HL-60 (cell line): ENCODE results near the gene ZNF865.

Experiments
- DNase-seq, 2 experiments: peaks; one replicate each; pipeline ENCODE4 v3.0.0-alpha.2; 2010 to 2020; ENCODE audit warnings: low read depth in 1 of 2, low spot score in 1 of 2
- H3K27ac ChIP-seq: fragments of 250-450 bp; sonication (Bioruptor Pico); replicated peaks from 2 replicates; pipeline ENCODE4 v1.5.1; 2020; ENCODE audit warnings: mild to moderate bottlenecking, moderate library complexity
- H3K27me3 ChIP-seq: fragments of 250-450 bp; sonication (Bioruptor Pico); 2 replicates; pipeline ENCODE4 v1.5.1; 2021; ENCODE audit warnings: mild to moderate bottlenecking, moderate library complexity; ENCODE audit not compliant: insufficient read depth, poor library complexity, severe bottlenecking
- H3K4me3 ChIP-seq: replicated peaks from 2 replicates; pipeline ENCODE4 v1.5.1; 2011; ENCODE audit warnings: mild to moderate bottlenecking, control low read depth, low read length; ENCODE audit not compliant: insufficient read depth
- GABPA ChIP-seq: IDR thresholded peaks from 2 replicates; pipeline ENCODE4 v1.6.1; 2012; ENCODE audit warnings: low read depth
- POLR2AphosphoS5 ChIP-seq: IDR thresholded peaks from 2 replicates; pipeline ENCODE4 v1.6.1; 2012; ENCODE audit warnings: low read depth
- SPI1 ChIP-seq: IDR thresholded peaks from 2 replicates; pipeline ENCODE4 v1.6.1; 2012; ENCODE audit warnings: low read depth, mild to moderate bottlenecking, borderline replicate concordance
- TF ChIP-seq, protein P1 (sequence below): IDR thresholded peaks from one replicate; pipeline ENCODE4 v1.5.1; 2011; ENCODE audit warnings: low read length, control low read depth, inconsistent platforms; ENCODE audit not compliant: insufficient read depth
- TF ChIP-seq, protein P2 (sequence below): IDR thresholded peaks from 2 replicates; pipeline ENCODE4 v1.6.1; 2012; ENCODE audit warnings: low read depth; ENCODE audit not compliant: insufficient replicate concordance

Gene ZNF865

DNA sequence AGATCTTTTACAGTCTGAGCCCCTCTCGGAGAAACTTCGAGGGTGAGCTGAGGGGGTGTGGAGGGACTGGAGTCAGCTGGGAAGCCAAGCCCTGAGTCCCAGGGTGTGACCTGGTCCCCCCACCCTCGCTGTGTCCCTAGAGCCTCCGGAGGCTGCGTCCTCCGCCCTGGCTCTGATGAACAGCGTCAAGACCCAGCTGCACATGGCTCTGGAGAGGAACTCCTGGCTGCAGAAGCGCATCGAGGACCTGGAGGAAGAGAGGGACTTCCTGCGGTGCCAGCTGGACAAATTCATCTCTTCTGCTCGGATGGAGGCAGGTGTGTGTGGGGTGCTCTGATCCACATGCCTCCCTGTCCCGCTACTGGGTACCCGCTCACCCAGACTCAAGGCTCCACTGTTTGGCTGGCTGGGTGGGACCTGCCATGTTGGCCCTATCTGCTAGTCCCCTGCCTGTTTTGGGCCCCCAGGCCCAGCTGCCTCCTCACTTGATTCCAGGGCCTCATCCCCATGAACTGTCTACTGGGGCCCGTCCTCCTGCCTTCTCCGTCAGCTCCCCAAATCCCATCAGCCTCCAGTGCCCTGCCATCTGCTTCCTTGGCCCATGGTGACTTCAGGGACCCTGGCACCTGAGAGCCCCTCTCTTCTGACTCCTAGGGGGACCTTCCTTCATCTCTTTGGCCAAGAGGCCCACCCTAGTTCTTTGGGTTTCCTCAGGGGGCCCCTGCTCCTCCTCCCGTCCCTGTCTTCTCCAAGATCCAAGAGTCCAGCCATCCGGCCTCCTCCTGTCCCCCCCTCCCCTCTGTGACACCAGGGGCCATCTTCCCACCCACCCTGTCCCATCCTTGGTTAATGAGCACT is 44.0 kb downstream of the ZNF865 start:
- no peak overlapping the region for H3K4me3 ChIP-seq
- no peak overlapping the region for H3K27ac ChIP-seq
- DNase-seq = no peak
- no peaks in the 10 kb centered on the region for H3K27me3 ChIP-seq
- TF ChIP-seq, protein P1, sequence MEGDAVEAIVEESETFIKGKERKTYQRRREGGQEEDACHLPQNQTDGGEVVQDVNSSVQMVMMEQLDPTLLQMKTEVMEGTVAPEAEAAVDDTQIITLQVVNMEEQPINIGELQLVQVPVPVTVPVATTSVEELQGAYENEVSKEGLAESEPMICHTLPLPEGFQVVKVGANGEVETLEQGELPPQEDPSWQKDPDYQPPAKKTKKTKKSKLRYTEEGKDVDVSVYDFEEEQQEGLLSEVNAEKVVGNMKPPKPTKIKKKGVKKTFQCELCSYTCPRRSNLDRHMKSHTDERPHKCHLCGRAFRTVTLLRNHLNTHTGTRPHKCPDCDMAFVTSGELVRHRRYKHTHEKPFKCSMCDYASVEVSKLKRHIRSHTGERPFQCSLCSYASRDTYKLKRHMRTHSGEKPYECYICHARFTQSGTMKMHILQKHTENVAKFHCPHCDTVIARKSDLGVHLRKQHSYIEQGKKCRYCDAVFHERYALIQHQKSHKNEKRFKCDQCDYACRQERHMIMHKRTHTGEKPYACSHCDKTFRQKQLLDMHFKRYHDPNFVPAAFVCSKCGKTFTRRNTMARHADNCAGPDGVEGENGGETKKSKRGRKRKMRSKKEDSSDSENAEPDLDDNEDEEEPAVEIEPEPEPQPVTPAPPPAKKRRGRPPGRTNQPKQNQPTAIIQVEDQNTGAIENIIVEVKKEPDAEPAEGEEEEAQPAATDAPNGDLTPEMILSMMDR = no peak
- TF ChIP-seq SPI1 = no peak
- TF ChIP-seq POLR2AphosphoS5 = no peak
- TF ChIP-seq GABPA = no peak
- TF ChIP-seq, protein P2, sequence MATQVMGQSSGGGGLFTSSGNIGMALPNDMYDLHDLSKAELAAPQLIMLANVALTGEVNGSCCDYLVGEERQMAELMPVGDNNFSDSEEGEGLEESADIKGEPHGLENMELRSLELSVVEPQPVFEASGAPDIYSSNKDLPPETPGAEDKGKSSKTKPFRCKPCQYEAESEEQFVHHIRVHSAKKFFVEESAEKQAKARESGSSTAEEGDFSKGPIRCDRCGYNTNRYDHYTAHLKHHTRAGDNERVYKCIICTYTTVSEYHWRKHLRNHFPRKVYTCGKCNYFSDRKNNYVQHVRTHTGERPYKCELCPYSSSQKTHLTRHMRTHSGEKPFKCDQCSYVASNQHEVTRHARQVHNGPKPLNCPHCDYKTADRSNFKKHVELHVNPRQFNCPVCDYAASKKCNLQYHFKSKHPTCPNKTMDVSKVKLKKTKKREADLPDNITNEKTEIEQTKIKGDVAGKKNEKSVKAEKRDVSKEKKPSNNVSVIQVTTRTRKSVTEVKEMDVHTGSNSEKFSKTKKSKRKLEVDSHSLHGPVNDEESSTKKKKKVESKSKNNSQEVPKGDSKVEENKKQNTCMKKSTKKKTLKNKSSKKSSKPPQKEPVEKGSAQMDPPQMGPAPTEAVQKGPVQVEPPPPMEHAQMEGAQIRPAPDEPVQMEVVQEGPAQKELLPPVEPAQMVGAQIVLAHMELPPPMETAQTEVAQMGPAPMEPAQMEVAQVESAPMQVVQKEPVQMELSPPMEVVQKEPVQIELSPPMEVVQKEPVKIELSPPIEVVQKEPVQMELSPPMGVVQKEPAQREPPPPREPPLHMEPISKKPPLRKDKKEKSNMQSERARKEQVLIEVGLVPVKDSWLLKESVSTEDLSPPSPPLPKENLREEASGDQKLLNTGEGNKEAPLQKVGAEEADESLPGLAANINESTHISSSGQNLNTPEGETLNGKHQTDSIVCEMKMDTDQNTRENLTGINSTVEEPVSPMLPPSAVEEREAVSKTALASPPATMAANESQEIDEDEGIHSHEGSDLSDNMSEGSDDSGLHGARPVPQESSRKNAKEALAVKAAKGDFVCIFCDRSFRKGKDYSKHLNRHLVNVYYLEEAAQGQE = no peak

DNA sequence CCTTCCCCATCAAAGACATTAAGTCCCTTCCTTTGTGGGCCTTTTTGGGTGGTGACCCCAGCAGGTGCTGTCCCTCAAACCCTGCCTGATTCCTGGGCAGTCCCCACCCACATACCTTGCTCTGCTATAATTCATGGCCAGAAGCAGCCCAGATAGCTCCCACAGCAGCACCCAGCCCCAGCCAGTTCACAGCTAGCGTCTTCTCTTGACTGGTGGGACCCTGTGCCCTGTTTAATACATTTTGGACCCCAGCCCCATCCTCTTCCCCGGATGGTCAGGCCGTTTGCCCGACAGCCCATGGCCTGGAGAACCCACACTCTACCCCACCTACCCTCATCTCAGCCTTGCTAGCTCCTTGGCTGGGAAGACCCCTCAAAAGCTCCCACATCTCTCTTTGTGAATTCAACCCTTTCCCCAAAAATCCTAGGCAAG is 44.7 kb downstream of the ZNF865 start:
- TF ChIP-seq, protein P1 = no peak
- TF ChIP-seq, protein P2 = no peak
- TF ChIP-seq SPI1 (no peak), POLR2AphosphoS5 (no peak), GABPA (no peak)
- no peak overlapping the region for H3K4me3 ChIP-seq
- DNase-seq = no peak
- no peak overlapping the region for H3K27ac ChIP-seq
- no peaks in the 10 kb centered on the region for H3K27me3 ChIP-seq

DNA sequence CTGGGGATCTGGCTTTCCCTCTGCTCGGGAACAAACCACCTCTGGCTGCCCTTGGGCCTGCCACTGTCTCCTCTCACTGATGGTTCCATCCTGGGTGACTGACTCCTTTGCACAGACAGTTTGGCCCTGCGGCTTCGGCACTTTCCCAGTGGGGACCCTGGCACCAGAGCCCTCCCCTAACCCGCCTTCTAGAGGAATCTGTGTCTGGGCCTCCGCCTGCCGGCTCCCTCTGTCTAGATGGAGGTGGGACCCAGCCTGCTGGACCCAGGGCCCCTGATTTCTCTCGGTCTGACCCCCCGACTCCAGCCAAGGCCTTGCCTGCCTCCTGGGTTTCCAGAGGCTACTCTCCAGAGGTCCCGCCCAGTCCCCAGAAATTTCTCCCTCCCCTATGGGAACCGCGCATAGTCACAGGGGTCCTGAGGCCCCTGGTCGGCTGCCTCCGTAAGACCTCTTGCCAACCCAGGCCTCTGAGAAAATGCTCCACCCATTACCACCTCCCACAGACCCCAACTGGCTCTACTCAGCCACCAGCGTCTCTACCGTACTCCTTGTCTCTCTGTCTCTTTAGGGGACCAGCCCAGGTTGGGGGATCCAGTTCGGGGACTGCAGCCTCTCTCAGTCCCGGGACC is 45.3 kb downstream of the ZNF865 start:
- no peaks in the 10 kb centered on the region for H3K27me3 ChIP-seq
- H3K4me3 ChIP-seq = no peak overlapping the region
- no peak for DNase-seq
- no peak overlapping the region for H3K27ac ChIP-seq
- TF ChIP-seq, protein P2 = no peak
- no peak for TF ChIP-seq SPI1
- TF ChIP-seq, protein P1 = no peak
- no peak for TF ChIP-seq GABPA
- TF ChIP-seq POLR2AphosphoS5 = no peak
